B cell (primary cell): Measurements from ENCODE around the gene SUGCT. TPM values are rescaled to one million over a fixed set of nuclear protein-coding genes. Genes with fewer than 3 reads are reported as not detected.

Experiments used
- ATAC-seq: fragments of 200-7000 bp; cut with Tn5 transposase; one replicate; pipeline ENCODE4 v1.10.0; 2021; ENCODE audit warnings: low read depth, mild to moderate bottlenecking, moderate number of reproducible peaks, moderate library complexity
- CTCF ChIA-PET: fragments of 350-600 bp; sonication (Branson Sonifier 250); formaldehyde crosslinking; loops from one replicate; lab custom pipeline; 2021; ENCODE audit warnings: antibody characterized with exemption, inconsistent platforms; lab: Charles Lee
- POLR2A ChIA-PET: fragments of 350-600 bp; sonication (Branson Sonifier 250); formaldehyde crosslinking; loops from one replicate; lab custom pipeline; 2021; ENCODE audit warnings: antibody characterized with exemption; lab: Charles Lee
- DNase-seq: peaks from one replicate; pipeline ENCODE4 v3.0.0; 2013
- H2AFZ ChIP-seq: 2 replicates; pipeline ENCODE4 v1.6.1; 2012; ENCODE audit warnings: mild to moderate bottlenecking, low read depth, low read length; ENCODE audit not compliant: insufficient read depth, poor library complexity, severe bottlenecking
- H3K27ac ChIP-seq, 2 donors: 1 replicate in 1 of 2; 2 replicates in 1 of 2; pipeline ENCODE4 v1.5.1; 2012 to 2013; ENCODE audit warnings: low read length in 2 of 2, mild to moderate bottlenecking in 2 of 2, moderate library complexity in 1 of 2
- H3K27me3 ChIP-seq, 4 experiments: fragments of 200-600 bp in 1 of 4; sonication (generic) in 1 of 4; replicated peaks in 1 of 4; 1 replicate in 2 of 4; 2 replicates in 2 of 4; pipeline versions ENCODE4 v1.6.1 to v1.7.0; 2013 to 2016; ENCODE audit warnings: low read length in 3 of 4, mild to moderate bottlenecking in 2 of 4, mixed read lengths in 1 of 4, moderate library complexity in 1 of 4; ENCODE audit not compliant: insufficient read depth in 4 of 4, control insufficient read depth in 3 of 4; ENCODE audit errors: control extremely low read depth in 1 of 4
- H3K36me3 ChIP-seq, 2 experiments: replicated peaks in 1 of 2; 1 replicate in 1 of 2; 2 replicates in 1 of 2; pipeline versions ENCODE4 v1.6.1 to v1.7.1; 2013; ENCODE audit warnings: low read length in 1 of 2; ENCODE audit not compliant: insufficient read depth in 2 of 2, control insufficient read depth in 1 of 2; ENCODE audit errors: control extremely low read depth in 1 of 2, extremely low read depth in 1 of 2
- H3K4me1 ChIP-seq, 2 donors: fragments of 200-600 bp in 1 of 2; sonication (generic) in 1 of 2; 1 replicate in 1 of 2; 2 replicates in 1 of 2; pipeline versions ENCODE4 v1.5.1 to v1.6.1; 2013 to 2017; ENCODE audit warnings: low read length in 2 of 2; ENCODE audit not compliant: control insufficient read depth in 2 of 2, insufficient read depth in 2 of 2
- H3K4me2 ChIP-seq: replicated peaks from 2 replicates; pipeline ENCODE3; 2012; ENCODE audit warnings: mild to moderate bottlenecking, low read depth, low read length; ENCODE audit not compliant: poor library complexity, severe bottlenecking
- H3K4me3 ChIP-seq, 5 experiments: fragments of 200-600 bp in 1 of 5; sonication (generic) in 1 of 5; 1 replicate in 3 of 5; 2 replicates in 2 of 5; pipeline versions ENCODE4 v1.5.1 to v1.7.0; 2011 to 2016; ENCODE audit warnings: low read length in 4 of 5, mild to moderate bottlenecking in 4 of 5, low read depth in 2 of 5, control low read depth in 1 of 5, moderate library complexity in 1 of 5; ENCODE audit not compliant: insufficient read depth in 1 of 5; ENCODE audit errors: control extremely low read depth in 1 of 5, extremely low read depth in 1 of 5
- H3K79me2 ChIP-seq: fragments of 200-600 bp; sonication (generic); one replicate; pipeline ENCODE4 v1.6.0; 2016; ENCODE audit warnings: low read length; ENCODE audit not compliant: control insufficient read depth, insufficient read depth
- H3K9ac ChIP-seq: fragments of 200-600 bp; sonication (generic); 2 replicates; pipeline ENCODE4 v1.6.1; 2017; ENCODE audit warnings: mild to moderate bottlenecking, low read length, moderate library complexity
- H3K9me3 ChIP-seq, 3 donors: one replicate each; pipeline versions ENCODE4 v1.6.1 to v1.7.1; 2013; ENCODE audit warnings: low read length in 2 of 3; ENCODE audit not compliant: control insufficient read depth in 2 of 3, insufficient read depth in 1 of 3; ENCODE audit errors: control extremely low read depth in 1 of 3
- H4K20me1 ChIP-seq: 2 replicates; pipeline ENCODE4 v1.6.0; 2012; ENCODE audit warnings: mild to moderate bottlenecking, low read length; ENCODE audit not compliant: insufficient read depth, control insufficient read depth, poor library complexity, severe bottlenecking
- H3K27ac Mint-ChIP-seq: one replicate; pipeline ENCODE4 v1.8.0; 2021; ENCODE audit warnings: mixed read lengths
- H3K27me3 Mint-ChIP-seq: one replicate; pipeline ENCODE4 v1.8.0; 2021; ENCODE audit warnings: mixed read lengths
- H3K4me1 Mint-ChIP-seq: one replicate; pipeline ENCODE4 v1.8.0; 2021; ENCODE audit warnings: mixed read lengths
- H3K4me3 Mint-ChIP-seq: one replicate; pipeline ENCODE4 v1.8.0; 2021; ENCODE audit warnings: mixed read lengths
- H3K9me3 Mint-ChIP-seq: one replicate; pipeline ENCODE4 v1.8.0; 2022; ENCODE audit warnings: mixed read lengths; ENCODE audit not compliant: insufficient read depth
- CTCF ChIP-seq: fragments of 200-600 bp; IDR thresholded peaks from one replicate; pipeline ENCODE4 v1.8.0; 2022; ENCODE audit warnings: antibody characterized with exemption, mild to moderate bottlenecking
- EZH2 ChIP-seq: IDR thresholded peaks from 2 replicates; pipeline ENCODE4 v1.6.1; 2012; ENCODE audit warnings: borderline replicate concordance, low read depth, mild to moderate bottlenecking, moderate library complexity, low read length; ENCODE audit not compliant: insufficient read depth, poor library complexity, severe bottlenecking
- WGBS: methylation state at CpG from one replicate; pipeline ENCODE4 v1.1.5; 2013; ENCODE audit warnings: missing lambda C conversion rate; ENCODE audit not compliant: insufficient coverage; 5-methylcytosine and 5-hydroxymethylcytosine counted together
- intact Hi-C: fragments of 100-400 bp; cut with micrococcal nuclease; formaldehyde crosslinking; loops from one replicate; pipeline ENCODE4 v1.10.0; 2022
- polyA plus RNA-seq: library from polyadenylated mRNA; depleted of rRNA; stranded (reverse); fragments of >200 nt; gene quantifications from 2 replicates; pipeline ENCODE4 v1.2.3, GENCODE V29; 2012
- total RNA-seq, 2 donors: library from RNA; stranded (reverse); fragments of 120-200 nt in 1 of 2; gene quantifications; 1 replicate in 1 of 2; 2 replicates in 1 of 2; pipeline versions ENCODE4 v1.2.3 to v1.2.4, GENCODE V29; 2013 to 2022

Gene SUGCT
- total and polyA plus RNA-seq, 2 donors (not counting 1 experiment from before 2014, with no cell fraction given) = 0.19 to 0.86 TPM

GRCh38 chr7:40621592-40621998 lies 486.8 kb downstream of the SUGCT start:
- TF ChIP-seq EZH2 = no peak
- TF ChIP-seq CTCF = no peak
- Histone ChIP-seq H3K4me2 (no peak overlapping the region), H3K27me3 (no peaks in the 10 kb centered on the region), H4K20me1 (no peaks in the 10 kb centered on the region), H3K36me3 (no peaks in the 10 kb centered on the region), H3K4me3 (no peak overlapping the region), H3K79me2 (no peaks in the 10 kb centered on the region), H3K4me1 (no peaks in the 10 kb centered on the region), H2AFZ (no peak overlapping the region), H3K9ac (no peak overlapping the region), H3K27ac (no peak overlapping the region), H3K9me3 (no peaks in the 10 kb centered on the region)
- intact Hi-C loops = no loop called here
- ATAC-seq (no peak), DNase-seq (no peak)
- Mint-ChIP-seq H3K9me3 (no peaks in the 10 kb centered on the region), H3K27me3 (peaks cover 4% of the 10 kb centered on the region), H3K4me1 (no peaks in the 10 kb centered on the region), H3K27ac (no peak overlapping the region), H3K4me3 (no peak overlapping the region)
- POLR2A ChIA-PET = no interaction called here
- CTCF ChIA-PET = interaction anchor here (0.6 kb wide), 1 partner anchor 148 kb away, joined by 3 read pairs; no protein-coding TSS in a partner anchor
- WGBS = 93% methylated on average over 3 of the region's 4 CpGs

GRCh38 chr7:40622941-40623501 lies 488.2 kb downstream of the SUGCT start:
- no peaks in the 10 kb centered on the region for H3K36me3 ChIP-seq
- no peak overlapping the region for H3K4me2 ChIP-seq
- WGBS = 88% methylated on average over 3 of the region's 3 CpGs
- H4K20me1 ChIP-seq = no peaks in the 10 kb centered on the region
- no peaks in the 10 kb centered on the region for H3K79me2 ChIP-seq
- TF ChIP-seq CTCF = no peak
- H3K9me3 ChIP-seq = no peaks in the 10 kb centered on the region
- H3K27ac Mint-ChIP-seq = no peak overlapping the region
- no peaks in the 10 kb centered on the region for H3K9me3 Mint-ChIP-seq
- H3K4me3 Mint-ChIP-seq = no peak overlapping the region
- intact Hi-C loops = no loop called here
- H3K9ac ChIP-seq = no peak overlapping the region
- H3K4me1 ChIP-seq = no peaks in the 10 kb centered on the region
- H2AFZ ChIP-seq = no peak overlapping the region
- ATAC-seq (no peak), DNase-seq (no peak)
- no peak overlapping the region for H3K4me3 ChIP-seq
- H3K4me1 Mint-ChIP-seq = no peaks in the 10 kb centered on the region
- H3K27ac ChIP-seq = no peak overlapping the region
- no peaks in the 10 kb centered on the region for H3K27me3 ChIP-seq
- peaks cover 4% of the 10 kb centered on the region for H3K27me3 Mint-ChIP-seq
- POLR2A ChIA-PET = no interaction called here
- CTCF ChIA-PET = no interaction called here
